ENCODE measurements around the gene FAM120A.
A peak's percentile ranks its signal among the peaks of the same experiment; 100 is the strongest.

- TF ChIP-seq, protein P1, sequence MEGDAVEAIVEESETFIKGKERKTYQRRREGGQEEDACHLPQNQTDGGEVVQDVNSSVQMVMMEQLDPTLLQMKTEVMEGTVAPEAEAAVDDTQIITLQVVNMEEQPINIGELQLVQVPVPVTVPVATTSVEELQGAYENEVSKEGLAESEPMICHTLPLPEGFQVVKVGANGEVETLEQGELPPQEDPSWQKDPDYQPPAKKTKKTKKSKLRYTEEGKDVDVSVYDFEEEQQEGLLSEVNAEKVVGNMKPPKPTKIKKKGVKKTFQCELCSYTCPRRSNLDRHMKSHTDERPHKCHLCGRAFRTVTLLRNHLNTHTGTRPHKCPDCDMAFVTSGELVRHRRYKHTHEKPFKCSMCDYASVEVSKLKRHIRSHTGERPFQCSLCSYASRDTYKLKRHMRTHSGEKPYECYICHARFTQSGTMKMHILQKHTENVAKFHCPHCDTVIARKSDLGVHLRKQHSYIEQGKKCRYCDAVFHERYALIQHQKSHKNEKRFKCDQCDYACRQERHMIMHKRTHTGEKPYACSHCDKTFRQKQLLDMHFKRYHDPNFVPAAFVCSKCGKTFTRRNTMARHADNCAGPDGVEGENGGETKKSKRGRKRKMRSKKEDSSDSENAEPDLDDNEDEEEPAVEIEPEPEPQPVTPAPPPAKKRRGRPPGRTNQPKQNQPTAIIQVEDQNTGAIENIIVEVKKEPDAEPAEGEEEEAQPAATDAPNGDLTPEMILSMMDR (IDR thresholded peaks at IDR 0.05): peak in 1 of 5 experiments; percentile 28
- TF ChIP-seq POLR2A (IDR thresholded peaks at IDR 0.05): peak; percentile 81 to 90
These were observed at the start of gene FAM120A for GRCh38 chr9:93450945-93451815.
